ENCODE data around the gene ADAMTS18.

GRCh38 chr16:77385481-77385880, 49.4 kb downstream of the ADAMTS18 start:
- TF ChIP-seq CTCF (IDR thresholded peaks at IDR 0.05; ENCODE audit: poor library complexity) (no peak), EZH2 (IDR thresholded peaks at IDR 0.05; ENCODE audit: borderline replicate concordance) (no peak), EZH2phosphoT487 (IDR thresholded peaks at IDR 0.05; ENCODE audit: low read depth, severe bottlenecking, unreplicated experiment) (no peak)

All from hepatocyte (in vitro differentiated cells).